Vagina (tissue), 2 donors: Measurements from ENCODE around the gene ZER1.
A peak's percentile ranks its signal among the peaks of the same experiment; 100 is the strongest.

ENCODE experiments used
- CTCF ChIP-seq, 3 experiments: fragments of 450-650 bp in 2 of 3; fragments of 200-600 bp in 1 of 3; sonication (generic) in 1 of 3; IDR thresholded peaks; one replicate each; pipeline ENCODE4 v1.5.1; 2017 to 2019; ENCODE audit warnings: antibody characterized with exemption in 3 of 3, mild to moderate bottlenecking in 2 of 3, moderate library complexity in 2 of 3
- POLR2AphosphoS5 ChIP-seq, 2 donors: sonication (generic); formaldehyde crosslinking; IDR thresholded peaks; one replicate each; pipeline ENCODE4 v1.9.0; 2017; ENCODE audit warnings: antibody characterized with exemption in 2 of 2, mild to moderate bottlenecking in 2 of 2, low read depth in 1 of 2; ENCODE audit not compliant: insufficient read depth in 1 of 2

- TF ChIP-seq POLR2AphosphoS5 (IDR thresholded peaks at IDR 0.05; ENCODE audit: insufficient read depth in 1 of 2, low read depth in 1 of 2) = peak in 1 of 2 donors; percentile 55
- no peak for TF ChIP-seq CTCF (IDR thresholded peaks at IDR 0.05)
These were observed 67.9 kb downstream of the ZER1 start for GRCh38 chr9:128703616-128704355.
